Neural progenitor cell (in vitro differentiated cells): ENCODE results near the gene FMO3.

Experiments
- CTCF ChIP-seq: fragments of 200-600 bp; sonication (generic); IDR thresholded peaks from 2 replicates; pipeline ENCODE4 v1.5.1; 2017; ENCODE audit warnings: antibody characterized with exemption, mild to moderate bottlenecking
- EZH2 ChIP-seq: fragments of 200-600 bp; sonication (generic); IDR thresholded peaks from 2 replicates; pipeline ENCODE4 v1.6.1; 2017; ENCODE audit warnings: antibody characterized with exemption, mild to moderate bottlenecking, moderate library complexity
- EZH2phosphoT487 ChIP-seq: fragments of 200-600 bp; sonication (generic); IDR thresholded peaks from 2 replicates; pipeline ENCODE4 v1.6.1; 2017; ENCODE audit warnings: antibody characterized with exemption

GRCh38 chr1:171084870-171085269 is 5.8 kb upstream of the FMO3 start:
- TF ChIP-seq CTCF (no peak), EZH2 (no peak), EZH2phosphoT487 (no peak)
